Left ventricle myocardium superior (tissue), 1 donor: ENCODE data around the gene LDLRAP1. TPM values are rescaled to one million over a fixed set of nuclear protein-coding genes. Genes with fewer than 3 reads are reported as not detected.
"Not testable (repeated sequence)": the region's sequence is repeated elsewhere in the genome, so short reads cannot be mapped to it uniquely, and the experiment has no call there.

Experiments used
- ATAC-seq: fragments of 200-7000 bp; cut with Tn5 transposase; one replicate; pipeline ENCODE4 v1.9.1; 2020; ENCODE audit warnings: mild to moderate bottlenecking, moderate library complexity
- DNase-seq: peaks from one replicate; pipeline ENCODE4 v3.0.0-alpha.2; 2020
- intact Hi-C: fragments of 100-400 bp; cut with micrococcal nuclease; formaldehyde crosslinking; loops from one replicate; pipeline ENCODE4 v1.11.0; 2022
- total RNA-seq: library from RNA; stranded (reverse); fragmentation: NEBNext Ultra II Directional; extraction: Animal tissue kit (Norgen Biotek cat#: 25700); gene quantifications from one replicate; pipeline ENCODE4 v1.2.1, GENCODE V29; 2021
- donor health status: DM: no; HTN: yes; CAD: no; lungs with severe emphysema.

Gene LDLRAP1
- total RNA-seq, 1 donor from 2014 or later: 11.8 TPM

- intact Hi-C loops, ATAC-seq, DNase-seq: not testable (repeated sequence)
These were observed 45.4 kb downstream of the LDLRAP1 start for GRCh38 chr1:25588786-25589185.

- intact Hi-C loops: no loop called here
- ATAC-seq: peak; percentile 86
These were observed 46.9 kb downstream of the LDLRAP1 start for GRCh38 chr1:25590096-25590824.

GRCh38 chr1:25593861-25594260, 50.5 kb downstream of the LDLRAP1 start:
- intact Hi-C loops: no loop called here
- DNase-seq (no peak), ATAC-seq (no peak)

More at GRCh38 chr1:25590096-25590824, 46.9 kb downstream of the LDLRAP1 start:
- DNase-seq: peak; percentile 74

- intact Hi-C loops: no loop called here
- no peak for DNase-seq
- no peak for ATAC-seq
These were observed 51.6 kb downstream of the LDLRAP1 start for GRCh38 chr1:25594971-25595370.

- intact Hi-C loops, DNase-seq, ATAC-seq: not testable (repeated sequence)
These were observed 53.2 kb downstream of the LDLRAP1 start for GRCh38 chr1:25596641-25597040.

GRCh38 chr1:25598879-25599278, 55.5 kb downstream of the LDLRAP1 start:
- intact Hi-C loops: no loop called here
- ATAC-seq: no peak
- DNase-seq: no peak

GRCh38 chr1:25599969-25600610, 56.7 kb downstream of the LDLRAP1 start:
- intact Hi-C loops: no loop called here
- ATAC-seq (no peak), DNase-seq (no peak)

- ATAC-seq, DNase-seq, intact Hi-C loops: not testable (repeated sequence)
These were observed 57.7 kb downstream of the LDLRAP1 start for GRCh38 chr1:25600971-25601699.

GRCh38 chr1:25603779-25604538, 60.6 kb downstream of the LDLRAP1 start:
- intact Hi-C loops, DNase-seq: not testable (repeated sequence)

GRCh38 chr1:25607123-25607522, 63.7 kb downstream of the LDLRAP1 start:
- intact Hi-C loops: loop anchor here (5.0 kb wide), 1 partner anchor 190 kb away; no protein-coding TSS in a partner anchor
- DNase-seq: no peak
- no peak for ATAC-seq

More at GRCh38 chr1:25603779-25604538, 60.6 kb downstream of the LDLRAP1 start:
- not testable (repeated sequence) for ATAC-seq

- ATAC-seq: peak; percentile 93
- intact Hi-C loops: loop anchor here (5.0 kb wide), 1 partner anchor 189 kb away; no protein-coding TSS in a partner anchor
- DNase-seq: peak; percentile 91
These were observed 65.2 kb downstream of the LDLRAP1 start for GRCh38 chr1:25608488-25609178.

- intact Hi-C loops: loop anchor here (5.0 kb wide), 1 partner anchor 187 kb away; no protein-coding TSS in a partner anchor
- peak; percentile 26 for ATAC-seq
These were observed 66.5 kb downstream of the LDLRAP1 start for GRCh38 chr1:25609921-25610320.

GRCh38 chr1:25610822-25611630, 67.6 kb downstream of the LDLRAP1 start:
- intact Hi-C loops: no loop called here
- DNase-seq: no peak
- ATAC-seq: no peak

More at GRCh38 chr1:25609921-25610320, 66.5 kb downstream of the LDLRAP1 start:
- DNase-seq: no peak

GRCh38 chr1:25611843-25612242, 68.4 kb downstream of the LDLRAP1 start:
- DNase-seq (no peak), ATAC-seq (no peak)
- intact Hi-C loops: no loop called here

- DNase-seq (no peak), ATAC-seq (no peak)
- intact Hi-C loops: no loop called here
These were observed 69.0 kb downstream of the LDLRAP1 start for GRCh38 chr1:25612421-25612820.

GRCh38 chr1:25613091-25613490, 69.7 kb downstream of the LDLRAP1 start:
- DNase-seq: no peak
- intact Hi-C loops: no loop called here
- ATAC-seq: no peak

- ATAC-seq (no peak), DNase-seq (no peak)
- intact Hi-C loops: no loop called here
These were observed 71.2 kb downstream of the LDLRAP1 start for GRCh38 chr1:25614501-25615171.
